ENCODE measurements around the gene CSTA. TPM values are rescaled to one million over a fixed set of nuclear protein-coding genes. Genes with fewer than 3 reads are reported as not detected.

The CSTA gene
- total and polyA plus RNA-seq, 8 donors = 4.6 to 1,479 (median 47.4) TPM; not detected in 4

- Histone ChIP-seq H3K27me3 (no peaks in the 10 kb centered on the region), H3K36me3 (no peaks in the 10 kb centered on the region), H3K27ac (no peak overlapping the region), H3K4me1 (peaks cover 0 to 13% (median 3%) of the 10 kb centered on the region in 4 donors), H3K4me3 (no peak overlapping the region), H3K9me3 (no peaks in the 10 kb centered on the region)
- DNase-seq = no peak
- 75 to 82% (median 77%) methylated on average over 4 of the region's 4 CpGs for WGBS, 5 donors
- TF ChIP-seq POLR2AphosphoS5 (IDR thresholded peaks at IDR 0.05) (no peak), POLR2A (IDR thresholded peaks at IDR 0.05) (no peak), EP300 (IDR thresholded peaks at IDR 0.05) (no peak)
- TF ChIP-seq, protein P1, sequence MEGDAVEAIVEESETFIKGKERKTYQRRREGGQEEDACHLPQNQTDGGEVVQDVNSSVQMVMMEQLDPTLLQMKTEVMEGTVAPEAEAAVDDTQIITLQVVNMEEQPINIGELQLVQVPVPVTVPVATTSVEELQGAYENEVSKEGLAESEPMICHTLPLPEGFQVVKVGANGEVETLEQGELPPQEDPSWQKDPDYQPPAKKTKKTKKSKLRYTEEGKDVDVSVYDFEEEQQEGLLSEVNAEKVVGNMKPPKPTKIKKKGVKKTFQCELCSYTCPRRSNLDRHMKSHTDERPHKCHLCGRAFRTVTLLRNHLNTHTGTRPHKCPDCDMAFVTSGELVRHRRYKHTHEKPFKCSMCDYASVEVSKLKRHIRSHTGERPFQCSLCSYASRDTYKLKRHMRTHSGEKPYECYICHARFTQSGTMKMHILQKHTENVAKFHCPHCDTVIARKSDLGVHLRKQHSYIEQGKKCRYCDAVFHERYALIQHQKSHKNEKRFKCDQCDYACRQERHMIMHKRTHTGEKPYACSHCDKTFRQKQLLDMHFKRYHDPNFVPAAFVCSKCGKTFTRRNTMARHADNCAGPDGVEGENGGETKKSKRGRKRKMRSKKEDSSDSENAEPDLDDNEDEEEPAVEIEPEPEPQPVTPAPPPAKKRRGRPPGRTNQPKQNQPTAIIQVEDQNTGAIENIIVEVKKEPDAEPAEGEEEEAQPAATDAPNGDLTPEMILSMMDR (IDR thresholded peaks at IDR 0.05) = no peak
- intact Hi-C loops (cut with DNase I; ENCODE audit: low total_unique reads) = no loop called here
Observed at GRCh38 chr3:122307094-122307687, 17.9 kb upstream of the CSTA start.

GRCh38 chr3:122307976-122308375 lies 17.1 kb upstream of the CSTA start:
- no peak for DNase-seq
- intact Hi-C loops (cut with DNase I; ENCODE audit: low total_unique reads) = no loop called here
- Histone ChIP-seq H3K27me3 (no peaks in the 10 kb centered on the region), H3K27ac (no peak overlapping the region), H3K9me3 (no peaks in the 10 kb centered on the region), H3K4me1 (peaks cover 0 to 13% (median 3%) of the 10 kb centered on the region in 4 donors), H3K36me3 (no peaks in the 10 kb centered on the region), H3K4me3 (no peak overlapping the region)
- no peak for TF ChIP-seq EP300 (IDR thresholded peaks at IDR 0.05)
- TF ChIP-seq, protein P1 (IDR thresholded peaks at IDR 0.05) = no peak
- no peak for TF ChIP-seq POLR2A (IDR thresholded peaks at IDR 0.05)
- TF ChIP-seq POLR2AphosphoS5 (IDR thresholded peaks at IDR 0.05) = no peak

GRCh38 chr3:122310361-122310760 lies 14.7 kb upstream of the CSTA start:
- DNase-seq = peak in 1 of 2 donors; percentile 67
- WGBS, 5 donors = 3 to 30% (median 17%) methylated on average over 1 of the region's 1 CpG
- H3K27ac ChIP-seq = no peak overlapping the region

DNA sequence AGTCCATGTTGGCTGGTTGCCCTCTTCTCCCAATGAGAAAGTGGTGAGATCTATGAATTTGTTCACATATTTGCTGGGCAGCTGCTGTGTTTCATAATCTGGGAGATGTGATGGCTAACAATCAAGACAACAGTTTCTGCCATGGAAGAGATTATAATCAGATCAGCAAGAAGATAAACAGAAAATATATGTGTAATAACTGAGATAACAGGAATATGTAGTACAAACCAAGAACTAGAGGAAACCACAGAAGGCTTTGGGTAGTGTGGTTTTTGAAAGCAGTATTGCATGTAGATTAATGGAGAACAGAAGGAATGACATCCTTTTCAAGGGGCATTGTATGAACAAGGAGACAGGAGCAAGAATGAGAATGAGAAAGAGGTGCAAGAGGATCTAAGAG lies 12.2 kb upstream of the CSTA start:
- Histone ChIP-seq H3K36me3 (no peaks in the 10 kb centered on the region), H3K27ac (no peak overlapping the region), H3K27me3 (peaks cover 0 to 5% (median 0%) of the 10 kb centered on the region in 3 donors), H3K4me3 (no peak overlapping the region), H3K4me1 (no peaks in the 10 kb centered on the region), H3K9me3 (no peaks in the 10 kb centered on the region)
- DNase-seq = no peak
- intact Hi-C loops (cut with DNase I; ENCODE audit: low total_unique reads) = no loop called here
- no peak for TF ChIP-seq EP300 (IDR thresholded peaks at IDR 0.05)
- TF ChIP-seq POLR2AphosphoS5 (IDR thresholded peaks at IDR 0.05) = no peak
- no peak for TF ChIP-seq POLR2A (IDR thresholded peaks at IDR 0.05)
- TF ChIP-seq, protein P1 (IDR thresholded peaks at IDR 0.05) = no peak

More at GRCh38 chr3:122310361-122310760, 14.7 kb upstream of the CSTA start:
- H3K9me3 ChIP-seq = no peaks in the 10 kb centered on the region
- intact Hi-C loops (cut with DNase I; ENCODE audit: low total_unique reads) = no loop called here
- H3K4me3 ChIP-seq = no peak overlapping the region
- TF ChIP-seq EP300 (IDR thresholded peaks at IDR 0.05) (no peak), POLR2A (IDR thresholded peaks at IDR 0.05) (no peak), POLR2AphosphoS5 (IDR thresholded peaks at IDR 0.05) (no peak)
- TF ChIP-seq, protein P1 (IDR thresholded peaks at IDR 0.05) = no peak
- H3K27me3 ChIP-seq = no peaks in the 10 kb centered on the region
- no peaks in the 10 kb centered on the region for H3K36me3 ChIP-seq
- H3K4me1 ChIP-seq = peaks cover 0 to 13% (median 3%) of the 10 kb centered on the region in 4 donors

Data from stomach (tissue), 9 donors.